HG02943 (cell line): ENCODE measurements around the gene ENDOD1.
"Not testable (repeated sequence)": the region's sequence is repeated elsewhere in the genome, so short reads cannot be mapped to it uniquely, and the experiment has no call there.

Experiments
- ATAC-seq: cut with Tn5 transposase; IDR thresholded peaks from one replicate; pipeline ENCODE4 v1.9.1; 2021; ENCODE audit warnings: mild to moderate bottlenecking, low read depth, moderate library complexity; ENCODE audit not compliant: unreplicated experiment

ENDOD1 gene

GRCh38 chr11:95100856-95101507 is 11.3 kb downstream of the ENDOD1 start:
- ATAC-seq, result no peak

GRCh38 chr11:95101935-95102334 is 12.3 kb downstream of the ENDOD1 start:
- no peak for ATAC-seq

GRCh38 chr11:95102733-95103132 is 13.1 kb downstream of the ENDOD1 start:
- no peak for ATAC-seq

- no peak for ATAC-seq
These were observed 14.1 kb downstream of the ENDOD1 start for GRCh38 chr11:95103701-95104100.

GRCh38 chr11:95104121-95104830 is 14.6 kb downstream of the ENDOD1 start:
- ATAC-seq, result no peak

- no peak for ATAC-seq
These were observed 15.2 kb downstream of the ENDOD1 start for GRCh38 chr11:95104856-95105255.

- no peak for ATAC-seq
These were observed 18.5 kb downstream of the ENDOD1 start for GRCh38 chr11:95108159-95108611.

- ATAC-seq, result no peak
These were observed 19.3 kb downstream of the ENDOD1 start for GRCh38 chr11:95108671-95109551.

GRCh38 chr11:95111471-95111870 is 21.8 kb downstream of the ENDOD1 start:
- not testable (repeated sequence) for ATAC-seq

- ATAC-seq, result no peak
These were observed 22.4 kb downstream of the ENDOD1 start for GRCh38 chr11:95111923-95112540.

- no peak for ATAC-seq
These were observed 26.0 kb downstream of the ENDOD1 start for GRCh38 chr11:95115597-95115996.

GRCh38 chr11:95119361-95120060 is 29.9 kb downstream of the ENDOD1 start:
- ATAC-seq, result no peak

- no peak for ATAC-seq
These were observed 32.1 kb downstream of the ENDOD1 start for GRCh38 chr11:95121698-95122097.

- ATAC-seq, result no peak
These were observed 33.9 kb downstream of the ENDOD1 start for GRCh38 chr11:95123556-95123955.

GRCh38 chr11:95128602-95129001 is 39.0 kb downstream of the ENDOD1 start:
- no peak for ATAC-seq

- ATAC-seq, result no peak
These were observed 43.3 kb downstream of the ENDOD1 start for GRCh38 chr11:95132956-95133355.

- no peak for ATAC-seq
These were observed 44.8 kb downstream of the ENDOD1 start for GRCh38 chr11:95134491-95134890.

GRCh38 chr11:95135155-95135554 is 45.5 kb downstream of the ENDOD1 start:
- ATAC-seq, result no peak

- ATAC-seq, result no peak
These were observed 46.2 kb downstream of the ENDOD1 start for GRCh38 chr11:95135880-95136279.

- ATAC-seq, result not testable (repeated sequence)
These were observed 47.1 kb downstream of the ENDOD1 start for GRCh38 chr11:95136747-95137146.
